Fibroblast of lung (primary cell): Measurements from ENCODE around the gene PSMD8. TPM values are rescaled to one million over a fixed set of nuclear protein-coding genes. Genes with fewer than 3 reads are reported as not detected.

Experiments
- DNase-seq, 2 donors: peaks; one replicate each; pipeline versions ENCODE4 v3.0.0 to v3.0.0-alpha.2; 2010; ENCODE audit warnings: low read depth in 2 of 2
- H2AFZ ChIP-seq: 2 replicates; pipeline ENCODE4 v1.5.1; 2012; ENCODE audit warnings: low read length, control low read depth, inconsistent platforms
- H3K27ac ChIP-seq: 2 replicates; pipeline ENCODE4 v1.5.1; 2011; ENCODE audit warnings: low read length, control low read depth; ENCODE audit not compliant: insufficient read depth
- H3K27me3 ChIP-seq: 2 replicates; pipeline ENCODE4 v1.5.1; 2011; ENCODE audit warnings: mild to moderate bottlenecking, low read length; ENCODE audit not compliant: control insufficient read depth, insufficient read depth
- H3K36me3 ChIP-seq: 2 replicates; pipeline ENCODE4 v1.5.1; 2011; ENCODE audit warnings: low read length; ENCODE audit not compliant: control insufficient read depth, insufficient read depth
- H3K4me1 ChIP-seq: 2 replicates; pipeline ENCODE4 v1.5.1; 2011; ENCODE audit warnings: low read length; ENCODE audit not compliant: control insufficient read depth, insufficient read depth; ENCODE audit errors: extremely low read depth
- H3K4me2 ChIP-seq: 2 replicates; pipeline ENCODE4 v1.5.1; 2011; ENCODE audit warnings: low read length, control low read depth; ENCODE audit not compliant: insufficient read depth; ENCODE audit errors: extremely low read depth
- H3K4me3 ChIP-seq, 4 experiments: fragments of 200-600 bp in 1 of 4; sonication (generic) in 1 of 4; replicated peaks in 1 of 4; 2 replicates each; pipeline ENCODE4 v1.5.1; 2011 to 2016; ENCODE audit warnings: low read length in 4 of 4, low read depth in 3 of 4, mild to moderate bottlenecking in 3 of 4, control low read depth in 2 of 4, inconsistent platforms in 1 of 4, mixed read lengths in 1 of 4; ENCODE audit not compliant: insufficient read depth in 1 of 4; ENCODE audit errors: control extremely low read depth in 1 of 4
- H3K79me2 ChIP-seq: 2 replicates; pipeline ENCODE4 v1.5.1; 2012; ENCODE audit warnings: mild to moderate bottlenecking, low read length, inconsistent platforms; ENCODE audit not compliant: control insufficient read depth, insufficient read depth
- H3K9ac ChIP-seq: 2 replicates; pipeline ENCODE4 v1.5.1; 2011; ENCODE audit warnings: mild to moderate bottlenecking, low read length, control low read depth; ENCODE audit not compliant: insufficient read depth
- H3K9me3 ChIP-seq: 2 replicates; pipeline ENCODE4 v1.5.1; 2012; ENCODE audit warnings: low read depth, low read length; ENCODE audit not compliant: control insufficient read depth, insufficient read depth
- H4K20me1 ChIP-seq: 2 replicates; pipeline ENCODE4 v1.5.1; 2011; ENCODE audit warnings: low read length; ENCODE audit not compliant: control insufficient read depth, insufficient read depth; ENCODE audit errors: extremely low read depth
- CTCF ChIP-seq, 2 donors: IDR thresholded peaks in 1 of 2; conservative IDR thresholded peaks in 1 of 2; 1 replicate in 1 of 2; 2 replicates in 1 of 2; pipeline ENCODE4 v1.5.1; 2011 to 2012; ENCODE audit warnings: low read length in 2 of 2, control low read depth in 1 of 2, inconsistent platforms in 1 of 2, low read depth in 1 of 2, mild to moderate bottlenecking in 1 of 2
- EZH2 ChIP-seq: IDR thresholded peaks from 2 replicates; pipeline ENCODE4 v1.5.1; 2012; ENCODE audit warnings: low read length, control low read depth, mild to moderate bottlenecking; ENCODE audit errors: missing control alignments
- polyA plus RNA-seq, 2 donors: library from polyadenylated mRNA; depleted of rRNA in 1 of 2; stranded (reverse) in 1 of 2; unstranded in 1 of 2; fragments of >200 nt; gene quantifications; 2 replicates each; pipeline ENCODE4 v1.2.1, GENCODE V29; 2011 to 2012; ENCODE audit warnings: missing spikeins in 1 of 2
- total RNA-seq: library from RNA; depleted of rRNA; stranded (reverse); fragments of >200 nt; gene quantifications from 2 replicates; pipeline ENCODE4 v1.2.1, GENCODE V29; 2014

Gene PSMD8
- total and polyA plus RNA-seq, 2 donors (not counting 1 experiment from before 2014, with no cell fraction given) = 217 to 287 TPM

GRCh38 chr19:38395381-38396114 is 21.2 kb downstream of the PSMD8 start:
- H3K4me2 ChIP-seq = no peak overlapping the region
- no peak overlapping the region for H3K9ac ChIP-seq
- no peaks in the 10 kb centered on the region for H3K79me2 ChIP-seq
- H2AFZ ChIP-seq = no peak overlapping the region
- H3K27ac ChIP-seq = no peak overlapping the region
- peaks cover 8% of the 10 kb centered on the region for H3K4me1 ChIP-seq
- no peaks in the 10 kb centered on the region for H3K9me3 ChIP-seq
- H3K27me3 ChIP-seq = no peaks in the 10 kb centered on the region
- no peaks in the 10 kb centered on the region for H4K20me1 ChIP-seq
- no peak for TF ChIP-seq CTCF (conservative IDR thresholded peaks at IDR 0.05 in 1 of 2, IDR thresholded peaks at IDR 0.05 in 1 of 2; ENCODE audit: low read depth in 1 of 2, low read length in 2 of 2)
- TF ChIP-seq EZH2 = no peak
- no peak overlapping the region for H3K4me3 ChIP-seq
- peaks cover 15% of the 10 kb centered on the region for H3K36me3 ChIP-seq
- DNase-seq = no peak

GRCh38 chr19:38399081-38399480 is 24.7 kb downstream of the PSMD8 start:
- DNase-seq = no peak
- H3K4me3 ChIP-seq = no peak overlapping the region
- no peaks in the 10 kb centered on the region for H3K79me2 ChIP-seq
- no peaks in the 10 kb centered on the region for H3K9me3 ChIP-seq
- no peak overlapping the region for H3K4me2 ChIP-seq
- no peak for TF ChIP-seq EZH2
- TF ChIP-seq CTCF (conservative IDR thresholded peaks at IDR 0.05 in 1 of 2, IDR thresholded peaks at IDR 0.05 in 1 of 2; ENCODE audit: low read depth in 1 of 2, low read length in 2 of 2) = no peak
- H3K27ac ChIP-seq = no peak overlapping the region
- no peaks in the 10 kb centered on the region for H3K4me1 ChIP-seq
- no peaks in the 10 kb centered on the region for H3K27me3 ChIP-seq
- no peak overlapping the region for H3K9ac ChIP-seq
- H2AFZ ChIP-seq = no peak overlapping the region
- H4K20me1 ChIP-seq = no peaks in the 10 kb centered on the region
- peaks cover 2% of the 10 kb centered on the region for H3K36me3 ChIP-seq

GRCh38 chr19:38399537-38399936 is 25.2 kb downstream of the PSMD8 start:
- Histone ChIP-seq H3K9ac (no peak overlapping the region), H3K27ac (no peak overlapping the region), H3K4me3 (no peak overlapping the region), H4K20me1 (no peaks in the 10 kb centered on the region), H3K4me2 (no peak overlapping the region), H3K79me2 (no peaks in the 10 kb centered on the region), H3K27me3 (no peaks in the 10 kb centered on the region), H3K9me3 (no peaks in the 10 kb centered on the region), H3K36me3 (peaks cover 2% of the 10 kb centered on the region), H3K4me1 (no peaks in the 10 kb centered on the region), H2AFZ (no peak overlapping the region)
- DNase-seq = no peak
- TF ChIP-seq CTCF (conservative IDR thresholded peaks at IDR 0.05 in 1 of 2, IDR thresholded peaks at IDR 0.05 in 1 of 2; ENCODE audit: low read depth in 1 of 2, low read length in 2 of 2) = no peak
- TF ChIP-seq EZH2 = no peak
